Left cardiac atrium (tissue), 4 donors: ENCODE data around the gene CCDC184. TPM values are rescaled to one million over a fixed set of nuclear protein-coding genes. Genes with fewer than 3 reads are reported as not detected.
"Not testable (repeated sequence)": the region's sequence is repeated elsewhere in the genome, so short reads cannot be mapped to it uniquely, and the experiment has no call there.

Source experiments
- ATAC-seq, 2 donors: fragments of 200-7000 bp; cut with Tn5 transposase; one replicate each; pipeline ENCODE4 v1.9.1; 2020; ENCODE audit warnings: mild to moderate bottlenecking in 2 of 2, moderate library complexity in 2 of 2
- DNase-seq: peaks from one replicate; pipeline ENCODE4 v3.0.0-alpha.2; 2020
- intact Hi-C, 2 donors: fragments of 100-400 bp; cut with DNase I; formaldehyde crosslinking; loops; one replicate each; pipeline versions ENCODE4 v1.14.1 to v1.15.1; 2022 to 2023
- long read RNA-seq: library from polyadenylated mRNA; unstranded; transcript quantifications from one replicate; pipeline ENCODE4 v2.0.0, GENCODE V29; 2021
- total RNA-seq, 2 donors: library from RNA; stranded (reverse); fragmentation: NEBNext Ultra II Directional; extraction: Animal tissue kit (Norgen Biotek cat#: 25700); gene quantifications; one replicate each; pipeline ENCODE4 v1.2.1, GENCODE V29; 2021
- donor health status: DM: no; HTN: yes; CAD: no.
- donor health status: DM: no; HTN: yes; CAD: no; lungs with severe emphysema.
- donor health status: DM: yes; HTN: yes; CAD: no.
- donor health status: Dilated cardiomyopathy.

The CCDC184 gene
- total RNA-seq = 1 to 10 TPM; 1.2 to 1.4 TPM
- long read RNA-seq, partial matches to known transcripts = 0 of 3 reads
- long read RNA-seq, other reads (novel, unspliced or antisense) = 0 of 3 reads

- intact Hi-C loops = loop anchor here in 1 of 2 donors (10.0 kb wide), 1 partner anchor 432 kb away; no protein-coding TSS in a partner anchor
- DNase-seq = peak; percentile 72
- ATAC-seq = peak; percentile 74 to 87
Measured at GRCh38 chr12:48183091-48183875, at the start of gene CCDC184. CCDC184 (plus strand) TSS chr12:48183644; CDS start chr12:48184123, 479 bp downstream.

- no peak for ATAC-seq
- intact Hi-C loops = no loop called here
- no peak for DNase-seq
Measured at GRCh38 chr12:48135027-48135426, 48.4 kb upstream of the CCDC184 start.

- intact Hi-C loops = no loop called here
- DNase-seq (no peak), ATAC-seq (no peak)
Measured at GRCh38 chr12:48142818-48143674, 40.4 kb upstream of the CCDC184 start.

DNA sequence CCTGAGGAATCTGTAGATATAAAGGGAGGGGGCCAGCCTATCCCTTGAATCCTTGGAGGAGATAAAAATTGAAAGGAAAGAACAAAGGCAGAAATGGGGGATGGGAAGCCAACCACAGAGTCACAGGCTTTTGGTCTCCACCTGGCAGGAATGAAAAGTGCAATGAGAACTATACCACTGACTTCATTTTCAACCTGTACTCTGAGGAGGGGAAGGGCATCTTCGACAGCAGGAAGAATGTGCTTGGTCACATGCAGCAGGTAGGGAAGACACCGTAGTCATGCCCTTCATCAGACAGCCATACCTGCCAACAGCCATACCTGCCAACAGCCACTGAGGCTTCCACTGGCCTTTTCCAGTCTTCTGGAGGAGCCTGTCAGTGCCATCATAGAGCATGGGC is 39.5 kb upstream of the CCDC184 start:
- ATAC-seq = no peak
- no peak for DNase-seq
- intact Hi-C loops = no loop called here

GRCh38 chr12:48145981-48146380 is 37.5 kb upstream of the CCDC184 start:
- no peak for DNase-seq
- ATAC-seq = peak; percentile 88 to 93
- intact Hi-C loops = no loop called here

DNA sequence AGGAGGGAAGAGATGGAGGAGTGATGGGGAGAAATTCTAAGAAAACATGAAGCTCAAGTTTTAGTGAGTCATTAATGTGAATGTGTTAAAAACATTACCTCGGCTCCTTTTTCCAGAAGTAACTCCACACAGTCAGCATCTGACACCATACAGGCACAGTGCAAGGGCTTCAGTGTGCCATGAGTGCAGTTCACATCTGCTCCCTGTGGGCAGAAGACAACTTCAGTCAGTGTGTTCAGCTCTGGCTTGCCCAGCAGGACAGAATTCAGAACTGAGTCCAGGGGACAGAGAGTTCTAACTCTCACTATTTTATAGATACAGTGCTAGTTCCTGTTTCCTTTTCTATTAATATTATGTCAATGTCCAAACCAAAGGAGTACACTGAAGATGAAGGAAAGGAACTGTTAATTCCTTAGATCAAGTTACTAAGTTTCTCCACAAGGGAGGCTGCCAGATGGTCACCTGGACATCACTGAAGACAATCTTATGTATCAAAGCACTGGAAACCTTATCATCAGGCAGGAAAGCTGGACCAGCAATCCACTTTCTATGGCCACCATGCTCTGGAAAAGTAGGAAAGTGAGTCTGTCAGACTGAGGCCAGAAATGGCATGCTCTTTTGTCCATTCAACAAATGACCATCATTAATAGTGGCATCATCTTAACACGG is 32.2 kb upstream of the CCDC184 start:
- no peak for DNase-seq
- intact Hi-C loops = no loop called here
- no peak for ATAC-seq

GRCh38 chr12:48155786-48156185 is 27.7 kb upstream of the CCDC184 start:
- not testable (repeated sequence) for ATAC-seq, DNase-seq
- intact Hi-C loops = loop anchor here in 1 of 2 donors (5.0 kb wide), 2 partner anchors 33 to 48 kb away; partner anchors contain the start of gene SENP1

DNA sequence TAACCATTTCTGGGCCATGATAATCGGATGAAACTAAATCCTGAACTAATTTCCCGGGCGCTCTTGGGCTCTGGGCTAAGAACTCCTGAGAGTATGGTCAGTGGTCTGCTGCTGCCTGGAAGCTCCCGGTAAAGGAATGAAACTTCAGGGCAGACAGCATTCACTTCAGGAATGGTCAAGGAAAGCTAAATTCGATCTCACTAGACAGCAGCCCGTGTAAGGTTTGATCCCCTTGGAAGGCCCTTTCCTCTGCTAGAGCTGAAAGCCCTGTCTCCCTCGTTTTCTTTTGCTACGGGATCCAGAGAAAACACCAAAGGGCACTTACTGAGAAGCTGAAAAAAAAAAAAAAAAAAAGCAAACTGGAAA is 26.8 kb upstream of the CCDC184 start:
- ATAC-seq (no peak), DNase-seq (no peak)
- intact Hi-C loops = loop anchor here in 1 of 2 donors (5.0 kb wide), 2 partner anchors 34 to 49 kb away; partner anchors contain the start of gene SENP1

DNA sequence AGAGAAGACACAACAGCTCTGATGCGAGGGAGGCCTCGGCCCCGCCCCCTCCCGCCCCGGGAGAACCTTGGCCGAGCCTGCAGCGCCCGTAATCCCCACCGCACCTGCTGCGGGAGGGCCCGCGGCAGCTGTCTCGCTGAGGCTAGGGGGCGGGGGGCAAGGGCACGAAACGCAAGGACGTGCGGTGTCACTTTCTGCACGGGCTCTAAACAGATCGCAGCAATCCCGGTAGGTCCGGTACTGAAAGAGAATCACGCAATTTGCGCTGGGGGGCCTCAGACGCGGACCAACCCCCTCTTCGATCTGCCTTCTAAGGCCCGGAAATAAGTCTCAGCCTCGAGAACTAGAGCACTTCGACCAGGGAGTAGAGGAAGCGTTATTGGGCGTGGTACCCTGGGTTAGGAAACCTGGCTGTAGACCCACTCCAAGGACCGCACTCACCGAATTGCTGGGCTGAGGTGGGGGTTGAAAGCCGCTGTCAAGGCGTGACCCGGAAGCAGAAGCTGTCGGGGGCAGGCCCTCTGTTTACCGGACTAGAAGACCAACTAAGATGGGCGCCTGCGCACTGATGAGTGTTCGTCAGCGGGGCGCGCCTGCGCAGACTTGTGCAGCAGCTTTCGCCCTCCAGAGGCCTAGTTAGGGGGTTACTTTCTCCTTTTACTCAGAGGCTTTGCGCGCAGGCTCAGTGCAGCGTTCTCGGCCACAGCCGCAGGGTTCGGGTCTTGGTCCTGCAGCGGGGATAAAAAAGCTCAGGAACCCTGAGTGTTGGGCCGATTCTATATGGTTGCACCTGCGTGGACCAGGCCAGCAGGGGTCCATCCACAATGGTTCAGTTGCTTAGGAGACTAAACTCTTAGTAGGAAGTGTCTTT is 26.2 kb upstream of the CCDC184 start, which contains the start of gene ASB8:
Gene ASB8, minus strand, starts transcription at position 498 of the 871 bp plus-strand sequence. CDS start 4,019 bp downstream, outside the sequence.
- ATAC-seq = peak; percentile 98 to 99
- intact Hi-C loops = loop anchor here in 1 of 2 donors (5.0 kb wide), 2 partner anchors 35 to 50 kb away; partner anchors contain the start of gene SENP1
- peak; percentile 99 for DNase-seq

- DNase-seq (no peak), ATAC-seq (no peak)
- intact Hi-C loops = loop anchor here in 1 of 2 donors (5.0 kb wide), 2 partner anchors 36 to 51 kb away; partner anchors contain the start of gene SENP1
Measured at GRCh38 chr12:48157889-48158370, 25.5 kb upstream of the CCDC184 start.

DNA sequence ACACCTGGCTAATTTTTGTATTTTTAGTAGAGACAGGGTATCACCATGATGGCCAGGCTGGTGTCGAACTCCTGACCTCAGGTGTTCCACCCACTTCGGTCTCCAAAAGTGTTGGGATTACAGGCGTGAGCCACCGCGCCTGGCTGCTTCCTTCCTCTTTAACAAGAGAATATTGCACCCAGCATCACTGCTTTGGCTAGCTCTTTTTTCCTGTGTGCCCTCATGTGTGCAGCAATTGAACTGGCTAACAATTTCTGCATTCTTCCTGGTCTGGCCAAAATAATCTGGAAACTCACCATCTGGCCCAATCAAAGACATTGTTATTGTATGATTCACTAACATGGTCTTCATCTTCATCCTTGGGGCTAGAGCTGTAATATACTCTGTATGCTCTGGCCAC is 23.4 kb upstream of the CCDC184 start:
- intact Hi-C loops = no loop called here
- ATAC-seq = no peak

DNA sequence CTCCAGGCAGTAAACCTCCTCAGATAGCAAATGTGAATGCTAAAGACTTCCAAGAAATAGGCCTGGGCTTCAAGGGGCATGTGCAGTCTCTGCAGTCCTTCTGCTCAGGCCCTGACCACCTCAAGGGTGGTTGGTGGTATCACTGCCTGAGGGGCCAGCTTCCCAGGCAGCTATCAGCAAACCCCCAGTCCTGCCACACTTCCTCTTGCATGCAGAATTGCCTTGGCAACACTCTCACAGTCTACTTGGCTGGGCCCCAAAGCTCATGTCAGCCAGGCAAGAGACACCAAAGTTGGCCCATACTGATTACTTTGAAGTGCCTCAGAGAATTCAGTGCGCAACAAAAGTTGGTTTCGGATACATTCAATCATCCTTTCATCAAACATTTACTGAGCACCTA is 22.6 kb upstream of the CCDC184 start:
- intact Hi-C loops = no loop called here
- peak; percentile 48 for DNase-seq
- peak in 1 of 2 donors; percentile 20 for ATAC-seq

More for the DNA sequence above, 23.4 kb upstream of the CCDC184 start:
- no peak for DNase-seq

GRCh38 chr12:48163150-48163747 is 20.2 kb upstream of the CCDC184 start:
- ATAC-seq (peak in 1 of 2 donors; percentile 39), DNase-seq (no peak)
- intact Hi-C loops = no loop called here

- no peak for ATAC-seq
- DNase-seq = no peak
- intact Hi-C loops = no loop called here
Measured at GRCh38 chr12:48164451-48164850, 19.0 kb upstream of the CCDC184 start.

GRCh38 chr12:48165089-48165981 is 18.1 kb upstream of the CCDC184 start:
- ATAC-seq (peak in 1 of 2 donors; percentile 57), DNase-seq (no peak)
- intact Hi-C loops = loop anchor here (5.0 kb wide), 1 partner anchor 83 kb away; no protein-coding TSS in a partner anchor

DNA sequence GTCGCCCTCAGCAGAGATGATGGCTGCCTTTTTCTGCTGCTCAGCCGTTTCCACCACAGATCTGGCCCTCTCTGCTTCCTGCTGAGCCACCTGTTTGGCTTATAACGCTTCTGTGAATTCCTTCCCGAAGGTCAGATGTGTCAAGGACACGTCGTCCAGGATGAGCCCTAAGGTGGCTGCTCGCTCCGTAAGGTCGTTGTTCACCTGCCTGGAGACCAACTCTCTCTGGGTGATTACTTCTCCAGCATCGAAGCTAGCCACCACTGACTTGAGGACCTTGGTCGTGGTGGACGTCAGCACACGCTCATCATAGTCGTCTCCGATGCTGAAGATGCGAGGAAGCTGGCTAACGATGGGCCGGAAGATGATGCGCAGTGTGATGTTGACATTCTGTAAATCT is 14.4 kb upstream of the CCDC184 start:
- DNase-seq = no peak
- ATAC-seq = no peak
- intact Hi-C loops = loop anchor here (5.0 kb wide), 1 partner anchor 87 kb away; no protein-coding TSS in a partner anchor
